DMS53 treated with DMSO at 0.1 percent for 48 hours (cell line): ENCODE data around the gene ESRRG.
"Not testable (repeated sequence)": the region's sequence is repeated elsewhere in the genome, so short reads cannot be mapped to it uniquely, and the experiment has no call there.

Experiments
- DNase-seq: peaks from one replicate; lab custom pipeline; 2025; ENCODE audit not compliant: unreplicated experiment; lab: John Stamatoyannopoulos, UW

Gene ESRRG

DNA sequence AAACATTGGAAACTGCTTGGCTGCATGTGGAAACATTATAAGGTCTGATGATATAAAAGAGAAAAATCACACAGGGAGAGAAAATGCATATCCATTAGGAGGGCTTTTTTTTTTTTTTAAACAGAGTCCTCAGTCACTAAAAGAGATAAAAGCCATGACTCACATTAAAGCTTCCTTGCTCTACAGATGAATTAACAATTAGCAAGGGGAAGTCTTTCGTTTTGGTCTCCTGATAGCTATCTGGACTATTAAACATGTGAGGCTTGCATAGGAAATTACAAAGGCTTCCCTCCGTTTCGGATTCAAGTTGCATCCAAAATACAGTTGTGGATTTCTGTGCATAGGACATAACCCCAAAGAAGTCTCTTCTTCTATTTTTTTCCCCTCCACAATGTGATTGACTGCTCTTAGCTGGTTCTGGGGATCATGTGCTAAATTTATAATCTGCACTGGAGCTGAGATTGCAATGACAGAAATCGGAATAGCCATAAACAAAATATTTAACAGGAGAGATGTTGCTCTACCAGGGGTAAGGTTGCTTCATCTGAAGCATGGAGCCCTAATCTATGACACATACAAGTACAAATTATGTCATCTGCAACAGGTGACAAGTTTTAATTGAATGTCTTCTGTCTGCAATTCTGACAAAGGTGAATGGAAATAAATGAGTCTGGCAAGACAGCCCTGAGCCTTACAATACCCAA lies 146.8 kb downstream of the ESRRG start:
- DNase-seq = no peak

DNA sequence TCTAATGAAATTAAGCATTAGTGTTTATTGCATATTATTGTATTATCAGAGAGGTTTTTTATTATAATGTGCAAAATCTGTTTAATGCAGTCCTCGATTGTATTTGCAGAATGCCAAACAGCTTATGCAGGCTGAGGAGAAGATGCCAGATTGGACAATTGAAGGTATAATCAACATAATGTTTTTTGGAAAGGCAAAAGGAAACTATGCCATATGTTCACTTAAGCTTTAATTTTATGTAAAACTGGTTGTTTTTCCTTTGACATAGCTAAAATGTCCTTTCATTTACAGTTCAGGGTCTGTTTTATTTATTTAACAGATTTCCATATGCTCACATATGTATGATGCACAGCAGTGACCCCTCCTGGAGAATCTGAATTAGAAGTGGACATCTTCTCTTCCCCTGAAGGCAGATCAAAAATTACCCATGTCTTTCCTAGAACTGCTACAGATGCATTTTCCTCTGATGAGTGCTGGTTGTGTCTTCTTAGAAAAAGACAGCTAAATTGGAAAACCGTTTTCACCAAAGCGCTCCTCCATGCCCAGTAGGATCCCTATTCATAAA lies 156.5 kb downstream of the ESRRG start:
- DNase-seq = no peak

DNA sequence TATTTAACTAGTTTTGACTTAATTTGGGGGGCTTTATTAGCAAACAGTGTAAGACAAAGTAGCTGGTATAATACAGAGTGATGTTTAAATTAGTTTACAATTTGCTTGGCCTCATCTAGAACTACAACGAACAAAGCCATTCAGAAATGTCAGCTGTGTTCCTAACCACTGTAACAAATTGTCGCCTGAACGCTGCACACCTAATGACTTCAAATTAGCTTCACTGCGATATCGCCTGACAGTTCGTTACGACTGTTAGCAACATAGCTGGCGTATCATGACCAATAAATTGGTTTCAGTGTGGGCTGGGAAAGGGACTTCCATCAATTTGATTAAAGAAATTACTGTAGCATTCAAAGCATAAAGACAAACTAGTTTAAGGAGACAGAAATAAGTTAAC lies 160.1 kb downstream of the ESRRG start:
- DNase-seq = no peak

DNA sequence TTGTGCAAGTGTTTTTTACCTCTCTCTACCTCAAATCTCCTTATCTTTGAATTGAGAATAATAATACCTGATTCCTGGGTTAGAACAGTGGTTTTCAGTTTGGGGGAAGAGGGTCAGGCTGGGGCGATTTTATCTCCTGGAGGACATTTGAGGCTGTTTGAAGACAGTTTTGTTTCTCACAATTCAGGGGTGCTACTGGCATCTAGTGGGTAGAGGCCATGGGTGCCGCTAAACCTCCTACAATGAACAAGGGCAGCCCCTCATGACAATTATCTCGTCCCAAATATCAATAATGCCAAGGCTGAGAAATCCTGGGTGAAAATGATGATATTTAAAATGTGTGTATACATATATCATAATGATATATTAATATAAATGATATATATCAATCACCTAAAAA lies 160.8 kb downstream of the ESRRG start:
- no peak for DNase-seq

DNA sequence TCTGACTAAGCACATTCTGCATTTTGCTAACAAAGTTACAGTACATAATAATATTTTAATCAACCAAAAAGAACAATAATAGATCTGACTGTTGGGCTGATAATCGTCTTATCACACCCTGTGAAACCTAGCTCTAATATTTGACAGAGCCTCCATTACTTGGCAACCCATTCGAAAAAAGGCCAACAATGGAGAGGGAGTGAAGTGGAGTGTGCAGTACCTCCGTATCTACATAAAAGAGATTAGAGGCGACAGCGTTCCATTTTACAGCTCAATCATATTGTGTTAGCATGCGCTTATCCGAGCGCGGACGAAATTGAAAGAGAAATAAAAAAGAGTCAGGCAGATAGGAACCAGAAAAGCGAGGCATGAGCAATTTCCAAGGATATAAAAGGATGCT lies 162.7 kb downstream of the ESRRG start:
- no peak for DNase-seq

DNA sequence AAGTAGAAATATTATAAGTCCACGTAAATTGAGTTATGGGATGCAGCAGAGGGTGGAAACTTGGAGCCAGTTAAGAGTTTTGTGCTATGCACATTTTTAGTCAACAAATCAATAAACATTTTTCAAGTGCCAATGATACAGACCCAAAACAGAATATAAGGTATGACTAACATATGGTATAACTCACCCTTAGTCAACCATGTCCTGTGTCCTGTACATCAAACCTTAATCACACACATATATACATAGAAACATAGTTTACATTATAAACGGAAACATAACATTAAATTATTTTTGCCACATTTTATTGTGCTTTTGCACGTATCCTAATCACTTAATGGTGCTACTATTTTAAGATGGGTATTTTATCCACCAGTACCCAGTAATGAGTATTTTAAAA lies 163.9 kb downstream of the ESRRG start:
- no peak for DNase-seq

DNA sequence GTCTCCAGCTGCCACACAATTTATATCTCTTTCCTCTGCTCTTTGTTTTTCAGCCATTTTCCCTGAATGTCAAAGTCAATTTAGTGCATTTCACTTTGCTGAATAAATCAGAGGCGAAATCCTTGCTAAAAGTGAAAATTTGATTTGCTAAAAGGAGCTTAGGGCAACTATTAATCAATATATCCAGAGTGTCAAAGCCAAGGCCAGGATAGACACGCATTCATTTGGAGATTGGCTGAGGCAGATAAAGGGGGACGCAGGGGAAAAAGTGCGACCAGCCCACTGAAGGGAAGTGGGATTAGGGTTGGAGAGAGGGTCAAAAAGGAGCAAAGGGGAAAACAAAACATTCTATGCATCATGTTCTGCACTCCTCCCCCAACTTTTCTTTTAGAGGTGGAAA lies 167.6 kb downstream of the ESRRG start:
- DNase-seq = no peak

DNA sequence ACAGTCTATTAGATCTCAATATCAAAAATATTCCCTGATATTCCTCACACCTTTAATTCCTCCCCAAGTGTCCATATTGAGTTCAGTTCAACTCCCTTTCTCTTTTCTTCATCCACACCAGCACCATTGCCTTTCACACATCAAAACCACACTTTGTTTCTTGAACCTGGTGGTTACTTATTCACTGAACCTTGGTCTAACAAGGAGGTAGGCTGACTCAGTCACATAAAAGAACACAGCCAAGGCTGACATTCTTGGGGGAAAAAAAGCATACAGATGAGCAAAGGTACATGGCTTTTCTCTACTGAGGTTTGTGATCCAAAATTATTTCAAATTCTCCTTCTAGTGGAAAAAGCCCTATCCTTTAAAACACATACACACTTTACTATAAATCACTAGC lies 168.3 kb downstream of the ESRRG start:
- DNase-seq = no peak

DNA sequence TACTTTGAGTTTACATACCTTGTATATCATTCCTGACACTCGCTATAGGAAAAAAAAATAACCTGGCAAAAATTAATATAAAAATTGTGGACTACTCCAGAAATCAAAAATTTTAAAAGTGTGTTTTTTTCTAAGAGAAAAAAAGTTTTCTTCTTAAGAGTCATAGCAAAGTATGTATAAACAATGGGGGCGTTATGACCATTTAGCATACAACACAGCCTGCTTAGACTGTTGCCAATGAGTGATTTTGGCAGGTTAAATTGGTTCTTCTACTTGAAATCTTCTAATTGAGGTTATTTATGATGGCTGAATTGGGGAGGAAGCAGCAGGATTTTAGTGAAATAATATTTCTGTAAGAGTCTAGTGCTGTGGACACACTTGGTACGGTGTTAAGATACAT lies 169.5 kb downstream of the ESRRG start:
- no peak for DNase-seq

DNA sequence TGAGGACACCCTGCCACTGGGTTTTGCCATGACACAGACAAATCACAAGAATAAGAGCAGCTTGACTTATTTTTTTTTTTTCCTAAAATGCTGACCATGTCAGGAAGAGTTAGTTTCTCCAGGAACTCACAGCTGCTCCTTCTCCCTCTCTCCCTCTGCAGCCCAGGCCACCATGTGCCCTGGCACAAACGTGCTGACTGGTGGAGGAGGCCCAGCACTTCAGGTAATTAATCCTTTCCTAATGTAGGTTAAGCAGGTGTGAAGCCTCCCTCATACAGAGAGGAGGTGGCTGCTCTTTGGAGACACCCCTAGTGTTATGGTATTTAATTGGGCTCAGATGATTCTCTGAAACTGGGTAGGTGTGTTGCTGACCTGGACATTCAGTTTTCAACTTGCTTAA lies 170.2 kb downstream of the ESRRG start:
- DNase-seq = no peak

DNA sequence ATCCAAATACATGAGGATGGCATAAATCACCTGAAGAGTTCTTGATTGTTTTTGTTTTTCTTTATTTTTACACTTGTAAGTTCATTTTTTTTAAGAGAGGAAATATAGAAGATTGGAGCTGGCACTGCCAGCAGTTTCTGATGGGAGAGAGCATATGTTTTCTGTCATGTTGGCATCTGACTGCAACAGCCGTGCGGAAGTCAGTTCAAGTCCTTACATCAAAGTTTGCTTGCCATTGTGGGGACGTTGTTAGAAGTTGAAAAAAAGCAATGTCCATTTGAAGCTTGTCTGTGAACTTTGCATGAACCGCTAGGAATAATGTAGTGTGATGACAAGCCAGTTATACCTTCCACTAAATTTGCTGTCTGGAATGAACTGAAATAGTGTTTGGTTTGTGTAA lies 173.4 kb downstream of the ESRRG start:
- no peak for DNase-seq

DNA sequence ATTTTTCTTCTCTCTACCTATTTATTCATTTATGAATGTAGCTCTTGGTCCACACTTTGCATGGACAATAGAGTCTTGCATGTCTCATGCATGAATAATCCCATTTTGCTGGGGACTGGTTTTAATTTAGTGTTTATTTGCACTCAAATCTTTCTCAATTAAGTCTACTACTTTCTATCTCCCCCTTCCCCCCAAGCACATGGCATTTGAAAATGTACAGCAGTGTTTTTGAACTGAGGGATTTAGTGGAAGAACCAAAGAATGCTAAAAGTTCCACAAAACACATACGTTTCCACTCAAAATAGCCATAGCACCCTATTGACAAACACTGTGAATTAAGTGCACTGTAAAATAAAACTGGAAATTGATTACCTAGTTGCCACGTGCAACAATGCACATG lies 180.5 kb downstream of the ESRRG start:
- DNase-seq = no peak

DNA sequence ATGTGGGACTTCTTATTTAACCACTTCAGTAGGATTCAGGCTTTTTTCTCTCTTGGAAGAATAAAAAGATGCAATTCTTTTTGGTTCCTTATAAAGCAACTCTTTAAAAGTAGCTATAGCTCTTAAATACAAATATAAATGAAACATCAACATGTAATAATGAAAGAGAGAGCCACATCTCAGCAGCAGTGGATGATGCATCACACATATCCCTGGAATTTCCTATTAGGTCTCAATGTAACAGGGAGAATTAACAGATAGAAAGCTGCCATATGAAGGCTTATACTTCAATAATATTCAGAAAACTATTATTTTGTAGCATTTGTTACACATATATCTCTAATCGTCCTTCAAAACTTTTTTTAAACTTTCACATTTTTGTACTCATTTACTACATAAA lies 181.0 kb downstream of the ESRRG start:
- no peak for DNase-seq

DNA sequence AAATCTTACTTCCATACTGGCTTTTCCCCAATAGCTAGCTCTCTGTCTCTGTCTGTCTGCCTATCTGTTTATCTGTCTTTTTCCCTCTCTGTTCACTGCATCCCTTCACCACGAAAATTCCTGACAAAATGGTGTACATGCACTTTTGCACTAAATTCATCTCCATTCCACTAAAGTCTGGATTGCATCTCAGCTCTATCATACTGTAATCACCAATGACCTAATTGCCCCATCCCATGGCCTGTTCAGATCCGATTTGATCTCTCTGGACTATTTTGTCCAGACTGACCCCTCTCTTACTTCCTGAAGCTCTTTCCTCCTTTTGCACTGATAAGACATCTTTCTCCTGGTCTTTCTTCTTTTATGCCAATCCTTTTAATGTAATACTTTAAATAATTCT lies 187.5 kb downstream of the ESRRG start:
- no peak for DNase-seq

DNA sequence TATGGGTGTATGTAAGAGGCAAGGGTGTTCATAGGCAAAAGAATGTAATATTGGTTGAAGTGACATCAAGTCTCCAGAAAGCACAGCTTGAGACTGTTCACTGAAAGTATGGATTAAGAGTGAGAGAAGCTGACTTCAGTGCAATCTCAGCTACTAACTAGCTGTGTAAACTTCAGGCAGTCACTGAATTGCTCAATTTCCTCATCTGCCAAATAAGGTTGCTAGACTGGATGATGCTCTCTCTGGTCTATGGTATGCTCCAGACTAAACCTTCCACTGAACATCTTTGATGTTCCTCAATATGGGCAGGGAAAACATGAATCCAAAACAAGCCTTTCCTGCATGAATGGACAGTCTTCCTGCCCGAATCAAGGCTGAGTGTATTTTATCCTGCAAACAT lies 188.2 kb downstream of the ESRRG start:
- no peak for DNase-seq

DNA sequence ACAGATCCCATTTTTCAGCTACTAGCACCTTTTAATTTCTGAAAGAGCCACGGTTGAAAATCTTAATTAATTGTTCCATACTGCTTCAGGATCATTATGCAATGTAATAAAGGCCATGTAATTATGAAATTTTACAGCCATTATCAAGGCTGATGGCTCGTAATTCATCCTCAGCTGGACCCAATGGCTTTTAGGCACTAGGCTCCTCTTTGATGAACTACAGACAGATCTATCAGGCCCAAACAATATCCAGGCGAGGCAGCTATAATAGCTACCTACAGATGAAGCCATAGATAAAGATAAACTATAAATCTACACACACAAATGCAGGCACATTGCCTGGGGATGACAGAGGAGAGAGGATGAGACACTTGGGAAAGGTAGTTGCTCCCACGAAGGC lies 189.5 kb downstream of the ESRRG start:
- DNase-seq = no peak

DNA sequence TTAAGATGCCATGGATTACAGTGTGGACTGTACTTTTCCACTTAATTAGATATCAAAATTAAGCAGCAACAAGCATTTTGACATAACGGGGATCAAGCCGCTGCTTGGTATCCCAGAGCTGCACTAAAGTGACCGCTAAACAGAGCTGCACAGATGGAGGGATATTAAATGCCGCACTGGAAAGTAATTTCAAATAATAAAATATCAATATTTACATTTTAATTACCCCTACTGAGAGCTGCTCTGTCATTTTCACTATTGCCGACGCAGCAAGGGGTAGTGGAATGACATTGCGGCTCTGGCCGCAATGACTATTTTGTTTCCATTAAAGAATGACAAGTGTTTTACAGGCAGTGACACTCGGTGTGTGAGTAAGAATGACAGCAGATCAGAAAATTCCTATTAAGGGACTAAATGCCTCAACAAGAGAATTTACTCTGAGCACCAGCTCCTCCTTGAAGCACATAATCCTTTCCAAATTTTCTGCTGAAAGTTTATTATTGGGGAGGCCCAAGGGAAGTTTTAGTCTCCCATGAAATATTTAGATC lies 190.9 kb downstream of the ESRRG start:
- no peak for DNase-seq

DNA sequence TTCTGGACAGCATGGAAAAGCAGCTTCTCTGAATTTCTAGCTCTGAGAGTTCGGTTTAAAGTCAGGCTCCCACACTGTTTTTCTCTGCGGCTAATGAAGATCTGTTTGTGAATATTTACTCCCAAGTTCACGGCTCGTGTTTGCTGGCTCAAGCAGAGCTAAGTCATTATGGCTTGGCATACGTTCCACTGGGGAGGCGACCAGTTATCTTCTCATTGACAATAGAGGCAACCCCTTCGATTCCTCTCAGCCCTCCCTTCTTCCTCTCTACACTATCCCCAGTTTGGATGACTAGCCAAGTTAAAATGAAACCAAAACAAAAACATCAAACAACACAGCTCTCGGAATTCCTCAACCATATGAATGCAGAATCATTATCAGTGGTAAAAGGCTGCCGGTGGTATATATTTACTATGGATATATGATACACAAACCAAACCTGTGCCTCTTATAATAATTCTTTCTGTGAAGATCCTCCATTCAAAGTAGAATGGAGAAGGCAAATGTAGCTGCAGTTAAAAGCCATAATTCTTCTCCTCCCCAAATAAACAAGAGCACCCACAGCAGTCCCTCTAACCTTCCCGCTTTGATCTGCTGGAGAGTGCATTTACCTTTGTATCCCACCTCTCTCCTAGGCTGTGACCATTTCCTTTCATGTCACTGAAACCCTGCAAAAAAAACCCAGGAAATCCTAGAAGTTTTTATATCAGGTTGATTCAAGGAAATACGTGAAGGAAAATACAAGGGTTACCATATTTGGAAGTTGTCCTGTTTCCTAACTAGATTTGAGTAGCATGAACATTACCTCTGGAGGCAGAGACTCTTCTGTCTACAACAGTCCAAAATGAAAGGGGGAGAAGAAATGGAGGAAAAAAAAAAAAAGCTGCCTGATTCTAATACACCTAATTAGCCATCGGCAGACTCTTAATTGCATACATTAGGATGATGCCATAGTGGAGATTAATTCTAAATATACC lies 191.7 kb downstream of the ESRRG start:
- DNase-seq = no peak

DNA sequence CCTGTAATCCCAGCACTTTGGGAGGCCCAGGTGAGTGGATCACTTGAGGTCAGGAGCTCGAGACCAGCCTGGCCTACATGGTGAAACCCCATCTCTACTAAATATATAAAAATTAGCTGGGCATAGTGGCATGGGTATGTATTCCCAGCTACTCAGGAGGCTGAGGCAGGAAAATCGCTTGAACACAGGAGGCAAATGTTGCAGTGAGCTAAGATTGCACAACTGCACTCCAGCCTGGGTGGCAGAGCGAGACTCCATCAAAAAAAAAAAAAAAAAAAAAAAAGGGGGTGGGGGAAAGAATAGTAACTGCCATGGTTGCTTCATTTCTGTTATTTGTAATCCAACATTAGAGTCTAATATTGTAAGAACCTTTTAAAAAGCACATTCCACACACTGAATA lies 193.4 kb downstream of the ESRRG start:
- DNase-seq = not testable (repeated sequence)

DNA sequence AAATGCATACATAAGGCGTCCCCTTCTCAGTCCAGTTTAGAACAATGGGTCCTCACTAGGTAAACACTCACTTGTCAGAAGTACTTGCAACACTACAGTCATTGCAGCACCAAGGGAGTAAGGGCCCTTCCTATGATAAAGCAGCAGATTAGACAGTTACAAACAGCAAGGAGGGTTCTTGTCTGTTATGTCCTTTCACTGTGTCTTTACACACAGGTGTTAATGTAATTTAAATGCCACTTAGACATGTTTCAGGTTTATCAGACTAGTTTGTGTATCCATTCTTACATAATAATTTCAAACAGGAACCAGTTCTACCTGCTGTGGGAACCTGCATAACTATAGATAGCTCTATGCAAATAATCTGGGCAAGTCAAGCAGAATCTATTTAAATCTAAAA lies 194.4 kb downstream of the ESRRG start:
- peak; percentile 93 for DNase-seq

DNA sequence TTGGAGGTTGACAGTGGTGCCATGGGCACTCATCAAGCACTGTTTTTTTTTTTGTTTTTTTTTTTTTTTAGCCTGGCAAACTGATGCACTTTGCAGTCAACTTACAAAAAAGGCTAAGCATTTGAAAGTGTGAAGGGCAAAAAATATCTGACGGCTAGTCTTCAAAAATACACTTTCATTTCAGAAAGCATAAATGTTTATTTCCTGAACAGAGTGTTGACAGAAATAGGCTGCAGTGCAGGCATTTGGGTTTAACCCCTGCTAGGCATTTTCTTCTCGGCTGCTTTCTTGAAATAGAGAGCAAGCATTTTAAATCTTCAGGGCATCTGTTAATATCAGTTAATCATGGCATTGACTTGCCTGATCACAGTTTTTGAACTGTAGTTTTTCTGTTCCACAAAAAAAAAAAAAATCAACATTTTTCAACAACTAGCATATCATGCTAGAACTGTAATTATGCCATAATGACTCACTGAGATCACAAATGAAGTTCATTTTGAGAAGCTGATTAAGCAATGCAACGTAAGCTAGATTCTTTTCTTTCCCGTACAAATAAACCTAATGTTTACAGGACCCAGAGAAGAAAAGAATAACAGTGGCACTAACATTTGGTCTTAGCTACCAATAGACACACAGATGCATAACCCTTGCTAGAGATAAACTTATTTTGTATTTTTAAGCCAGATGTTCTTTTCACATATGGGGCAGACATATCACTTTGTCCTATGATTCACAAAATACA lies 199.6 kb downstream of the ESRRG start:
- no peak for DNase-seq
